Vagina (tissue), 2 donors: ENCODE measurements around the gene RPL32.

Experiments
- CTCF ChIP-seq, 3 experiments: fragments of 450-650 bp in 2 of 3; fragments of 200-600 bp in 1 of 3; sonication (generic) in 1 of 3; IDR thresholded peaks; one replicate each; pipeline ENCODE4 v1.5.1; 2017 to 2019; ENCODE audit warnings: antibody characterized with exemption in 3 of 3, mild to moderate bottlenecking in 2 of 3, moderate library complexity in 2 of 3
- POLR2A ChIP-seq, 2 donors: fragments of 450-650 bp; IDR thresholded peaks; one replicate each; pipeline ENCODE4 v1.6.1; 2017; ENCODE audit warnings: antibody characterized with exemption in 2 of 2, mild to moderate bottlenecking in 2 of 2, moderate library complexity in 2 of 2
- POLR2AphosphoS5 ChIP-seq, 2 donors: sonication (generic); formaldehyde crosslinking; IDR thresholded peaks; one replicate each; pipeline ENCODE4 v1.9.0; 2017; ENCODE audit warnings: antibody characterized with exemption in 2 of 2, mild to moderate bottlenecking in 2 of 2, low read depth in 1 of 2; ENCODE audit not compliant: insufficient read depth in 1 of 2

GRCh38 chr3:12838179-12838965 is 3.0 kb downstream of the RPL32 start:
- TF ChIP-seq POLR2AphosphoS5 (IDR thresholded peaks at IDR 0.05; ENCODE audit: insufficient read depth in 1 of 2, low read depth in 1 of 2) (no peak), CTCF (IDR thresholded peaks at IDR 0.05) (no peak), POLR2A (IDR thresholded peaks at IDR 0.05) (no peak)
